A673 (cell line): ENCODE results near the gene GSTA3.
"Not testable (repeated sequence)": the region's sequence is repeated elsewhere in the genome, so short reads cannot be mapped to it uniquely, and the experiment has no call there.

Experiments
- CTCF ChIP-seq: fragments of 300-800, 200-600 bp; sonication (generic); conservative IDR thresholded peaks from 2 replicates; pipeline ENCODE4 v1.5.1; 2017; ENCODE audit warnings: low read depth, mild to moderate bottlenecking, antibody characterized with exemption, low read length, moderate library complexity, mixed read lengths
- EZH2 ChIP-seq: fragments of 200-600 bp; sonication (generic); IDR thresholded peaks from 2 replicates; pipeline ENCODE4 v1.6.1; 2017; ENCODE audit warnings: borderline replicate concordance, low read depth, mild to moderate bottlenecking, mixed read lengths, antibody characterized with exemption, low read length; ENCODE audit not compliant: poor library complexity, severe bottlenecking

- TF ChIP-seq CTCF, EZH2: not testable (repeated sequence)
Observed at GRCh38 chr6:52919511-52919910, 10.0 kb upstream of the GSTA3 start.
